ENCODE results near the gene MKLN1. TPM values are rescaled to one million over a fixed set of nuclear protein-coding genes. Genes with fewer than 3 reads are reported as not detected.

The MKLN1 gene
- polyA plus RNA-seq, 1 donor from 2014 or later = 15.9 TPM

GRCh38 chr7:131326576-131326975 lies 1.1 kb upstream of the MKLN1 start:
- Histone ChIP-seq H3K4me2 (ENCODE audit: low read length) (no peak overlapping the region), H3K4me3 (ENCODE audit: low read length) (peak overlapping the region; percentile 95), H3K9me2 (ENCODE audit: insufficient read depth, low read length) (no peaks in the 10 kb centered on the region), H3K9ac (ENCODE audit: low read length) (no peak overlapping the region), H3K36me3 (ENCODE audit: insufficient read depth, low read length) (no peaks in the 10 kb centered on the region), H3F3A (ENCODE audit: insufficient read depth, low read length, poor library complexity, severe bottlenecking) (no peaks in the 10 kb centered on the region), H2AFZ (ENCODE audit: low read depth, low read length) (no peak overlapping the region), H3K79me2 (replicated peaks; ENCODE audit: insufficient read depth, low read length) (peaks cover 37% of the 10 kb centered on the region), H4K20me1 (ENCODE audit: insufficient read depth) (no peaks in the 10 kb centered on the region), H3K27ac (ENCODE audit: low read length) (no peak overlapping the region), H3K27me3 (ENCODE audit: insufficient read depth, low read depth, low read length) (no peaks in the 10 kb centered on the region), H3K9me3 (ENCODE audit: low read length) (no peaks in the 10 kb centered on the region)
- TF ChIP-seq, protein P1, sequence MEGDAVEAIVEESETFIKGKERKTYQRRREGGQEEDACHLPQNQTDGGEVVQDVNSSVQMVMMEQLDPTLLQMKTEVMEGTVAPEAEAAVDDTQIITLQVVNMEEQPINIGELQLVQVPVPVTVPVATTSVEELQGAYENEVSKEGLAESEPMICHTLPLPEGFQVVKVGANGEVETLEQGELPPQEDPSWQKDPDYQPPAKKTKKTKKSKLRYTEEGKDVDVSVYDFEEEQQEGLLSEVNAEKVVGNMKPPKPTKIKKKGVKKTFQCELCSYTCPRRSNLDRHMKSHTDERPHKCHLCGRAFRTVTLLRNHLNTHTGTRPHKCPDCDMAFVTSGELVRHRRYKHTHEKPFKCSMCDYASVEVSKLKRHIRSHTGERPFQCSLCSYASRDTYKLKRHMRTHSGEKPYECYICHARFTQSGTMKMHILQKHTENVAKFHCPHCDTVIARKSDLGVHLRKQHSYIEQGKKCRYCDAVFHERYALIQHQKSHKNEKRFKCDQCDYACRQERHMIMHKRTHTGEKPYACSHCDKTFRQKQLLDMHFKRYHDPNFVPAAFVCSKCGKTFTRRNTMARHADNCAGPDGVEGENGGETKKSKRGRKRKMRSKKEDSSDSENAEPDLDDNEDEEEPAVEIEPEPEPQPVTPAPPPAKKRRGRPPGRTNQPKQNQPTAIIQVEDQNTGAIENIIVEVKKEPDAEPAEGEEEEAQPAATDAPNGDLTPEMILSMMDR (IDR thresholded peaks at IDR 0.05; ENCODE audit: poor library complexity, severe bottlenecking) = no peak
- no peak for TF ChIP-seq EZH2 (IDR thresholded peaks at IDR 0.05; ENCODE audit: borderline replicate concordance, insufficient read depth, low read length, poor library complexity, severe bottlenecking)
- no peak for TF ChIP-seq EP300 (conservative IDR thresholded peaks at IDR 0.05; ENCODE audit: poor library complexity, severe bottlenecking)
- no peak for TF ChIP-seq POLR2AphosphoS5 (IDR thresholded peaks at IDR 0.05)
- no peak for TF ChIP-seq TAF1 (IDR thresholded peaks at IDR 0.05; ENCODE audit: low read depth)
- no peak for TF ChIP-seq MXI1 (conservative IDR thresholded peaks at IDR 0.05; ENCODE audit: poor library complexity, severe bottlenecking)
- TF ChIP-seq REST (IDR thresholded peaks at IDR 0.05; ENCODE audit: borderline replicate concordance) = no peak
- no peak for TF ChIP-seq SMC3 (conservative IDR thresholded peaks at IDR 0.05; ENCODE audit: poor library complexity)
- TF ChIP-seq RAD21 (conservative IDR thresholded peaks at IDR 0.05) = no peak

DNA sequence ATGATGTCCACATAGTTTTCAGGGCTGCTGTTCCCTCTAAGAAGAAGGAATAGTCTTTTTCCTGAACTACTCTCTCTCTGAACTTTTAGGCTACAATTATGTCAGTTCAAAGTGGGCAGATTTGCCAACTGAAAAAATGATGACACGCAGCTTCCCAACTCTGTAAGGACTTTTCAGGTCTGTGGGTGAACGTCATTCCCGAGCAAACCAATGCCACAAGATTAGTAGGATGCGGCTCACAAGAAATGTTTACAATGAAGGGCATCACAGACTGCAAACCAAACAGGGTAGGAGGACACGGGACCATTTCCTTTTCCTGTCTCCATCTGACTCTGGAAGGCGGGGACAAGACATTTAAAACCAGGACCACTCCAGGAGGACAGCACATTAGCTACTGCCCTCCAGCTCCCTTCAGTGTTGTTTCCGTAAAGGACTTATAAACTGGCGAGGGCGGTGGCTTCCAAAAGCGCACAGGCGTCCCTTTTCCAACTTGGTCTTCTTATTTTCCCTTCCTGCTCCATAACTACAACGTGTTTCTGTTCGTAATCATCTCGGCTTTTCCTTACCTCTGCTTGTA lies 539 bp upstream of the MKLN1 start:
- H3K27ac ChIP-seq (ENCODE audit: low read length) = peak overlapping the region; percentile 93
- H3K36me3 ChIP-seq (ENCODE audit: insufficient read depth, low read length) = no peaks in the 10 kb centered on the region
- H3K9ac ChIP-seq (ENCODE audit: low read length) = peak overlapping the region; percentile 95
- no peaks in the 10 kb centered on the region for H3K9me2 ChIP-seq (ENCODE audit: insufficient read depth, low read length)
- H3F3A ChIP-seq (ENCODE audit: insufficient read depth, low read length, poor library complexity, severe bottlenecking) = no peaks in the 10 kb centered on the region
- no peak for TF ChIP-seq EP300 (conservative IDR thresholded peaks at IDR 0.05; ENCODE audit: poor library complexity, severe bottlenecking)
- no peak for TF ChIP-seq REST (IDR thresholded peaks at IDR 0.05; ENCODE audit: borderline replicate concordance)
- TF ChIP-seq TAF1 (IDR thresholded peaks at IDR 0.05; ENCODE audit: low read depth) = no peak
- TF ChIP-seq, protein P1 (IDR thresholded peaks at IDR 0.05; ENCODE audit: poor library complexity, severe bottlenecking) = no peak
- no peak for TF ChIP-seq SMC3 (conservative IDR thresholded peaks at IDR 0.05; ENCODE audit: poor library complexity)
- no peak for TF ChIP-seq RAD21 (conservative IDR thresholded peaks at IDR 0.05)
- no peak for TF ChIP-seq EZH2 (IDR thresholded peaks at IDR 0.05; ENCODE audit: borderline replicate concordance, insufficient read depth, low read length, poor library complexity, severe bottlenecking)
- no peak for TF ChIP-seq MXI1 (conservative IDR thresholded peaks at IDR 0.05; ENCODE audit: poor library complexity, severe bottlenecking)
- no peak for TF ChIP-seq POLR2AphosphoS5 (IDR thresholded peaks at IDR 0.05)
- no peaks in the 10 kb centered on the region for H3K27me3 ChIP-seq (ENCODE audit: insufficient read depth, low read depth, low read length)
- peak overlapping the region; percentile 68 for H3K4me2 ChIP-seq (ENCODE audit: low read length)
- peak overlapping the region; percentile 53 for H2AFZ ChIP-seq (ENCODE audit: low read depth, low read length)
- H3K79me2 ChIP-seq (replicated peaks; ENCODE audit: insufficient read depth, low read length) = peaks cover 42% of the 10 kb centered on the region
- H3K4me3 ChIP-seq (ENCODE audit: low read length) = peak overlapping the region; percentile 95
- H3K9me3 ChIP-seq (ENCODE audit: low read length) = no peaks in the 10 kb centered on the region
- H4K20me1 ChIP-seq (ENCODE audit: insufficient read depth) = no peaks in the 10 kb centered on the region
